ENCODE measurements around the gene OAS3. TPM values are rescaled to one million over a fixed set of nuclear protein-coding genes. Genes with fewer than 3 reads are reported as not detected.
"Not testable (repeated sequence)": the region's sequence is repeated elsewhere in the genome, so short reads cannot be mapped to it uniquely, and the experiment has no call there.

OAS3 gene
- total RNA-seq, 1 experiment from 2014 or later = 18.5 TPM

DNA sequence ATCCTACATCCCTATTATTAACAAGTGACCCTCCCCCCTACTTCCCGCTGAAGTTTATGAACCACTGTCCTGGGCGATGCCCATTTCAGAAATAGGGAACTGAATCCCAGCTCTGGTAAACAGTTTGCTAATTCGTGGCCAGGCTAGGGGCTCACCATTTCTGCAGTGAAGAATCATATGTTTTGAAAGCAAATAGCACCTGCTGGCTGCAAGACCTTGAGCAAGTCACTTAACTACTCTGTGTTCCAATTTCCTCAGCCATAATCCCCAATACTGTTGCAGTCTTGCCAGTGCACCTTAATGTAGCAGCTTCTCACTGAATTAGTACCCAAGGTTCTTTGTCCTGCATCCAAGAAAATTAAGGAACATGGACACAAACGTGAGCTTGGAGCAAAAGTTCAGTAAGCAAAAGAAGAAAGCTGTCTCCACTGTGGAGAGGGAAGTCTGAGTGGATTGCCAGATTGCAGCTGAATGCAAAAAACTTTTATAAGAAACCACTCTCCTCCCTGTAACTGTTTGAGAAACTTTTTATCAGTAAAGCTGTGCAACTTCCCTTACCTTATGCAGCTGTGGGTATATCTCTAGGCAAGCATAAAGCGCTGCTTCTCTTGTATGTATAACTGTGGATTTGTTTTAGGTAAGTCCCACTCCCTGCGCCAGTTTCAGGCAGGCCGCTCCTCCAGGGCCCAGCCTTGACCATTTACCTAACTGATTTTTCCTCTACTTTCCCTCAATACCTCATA, 30.7 kb upstream of the OAS3 start:
- Histone ChIP-seq H3K27me3 (replicated peaks) (no peaks in the 10 kb centered on the region), H3K9me3 (replicated peaks) (no peaks in the 10 kb centered on the region), H3K4me3 (no peak overlapping the region), H3K27ac (no peak overlapping the region), H3K36me3 (no peaks in the 10 kb centered on the region), H3K4me1 (replicated peaks) (no peaks in the 10 kb centered on the region)
- DNase-seq (ENCODE audit: low read depth in 1 of 2, low spot score in 2 of 2) = no peak

DNA sequence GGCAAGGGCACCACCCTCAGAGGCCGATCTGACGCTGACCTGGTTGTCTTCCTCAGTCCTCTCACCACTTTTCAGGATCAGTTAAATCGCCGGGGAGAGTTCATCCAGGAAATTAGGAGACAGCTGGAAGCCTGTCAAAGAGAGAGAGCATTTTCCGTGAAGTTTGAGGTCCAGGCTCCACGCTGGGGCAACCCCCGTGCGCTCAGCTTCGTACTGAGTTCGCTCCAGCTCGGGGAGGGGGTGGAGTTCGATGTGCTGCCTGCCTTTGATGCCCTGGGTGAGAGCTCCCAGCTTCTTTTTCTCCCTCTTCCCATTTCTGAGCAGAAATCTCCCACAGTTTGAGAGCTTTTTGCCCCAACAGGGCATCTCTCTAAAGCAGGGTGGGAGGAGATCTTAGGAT, 29.7 kb upstream of the OAS3 start:
- Histone ChIP-seq H3K9me3 (replicated peaks) (no peaks in the 10 kb centered on the region; the same call in 1 of the 2 replicates), H3K27ac (no peak overlapping the region), H3K27me3 (replicated peaks) (no peaks in the 10 kb centered on the region), H3K36me3 (no peaks in the 10 kb centered on the region), H3K4me3 (no peak overlapping the region), H3K4me1 (replicated peaks) (no peaks in the 10 kb centered on the region)
- DNase-seq (ENCODE audit: low read depth in 1 of 2, low spot score in 2 of 2) = no peak

DNA sequence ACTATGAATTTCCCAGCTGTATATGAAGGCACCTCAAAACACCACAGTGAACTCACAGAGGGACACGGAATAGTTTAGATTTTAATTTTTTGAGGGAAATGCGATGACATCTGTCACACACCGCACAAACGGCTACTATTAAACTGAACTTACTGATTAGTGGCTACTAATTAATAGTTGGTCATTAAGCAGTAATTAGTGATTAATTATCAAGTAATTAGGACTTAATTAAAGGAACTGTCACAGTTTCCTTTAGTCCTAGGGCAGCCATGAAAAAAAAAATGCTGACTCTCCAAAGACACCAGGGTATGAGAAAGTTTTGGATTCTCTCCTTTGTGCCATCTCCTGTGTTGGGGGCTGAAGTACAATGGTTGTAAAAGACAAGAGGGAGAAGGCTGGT, 28.6 kb upstream of the OAS3 start:
- Histone ChIP-seq H3K27me3 (replicated peaks) (no peaks in the 10 kb centered on the region), H3K4me1 (replicated peaks) (no peaks in the 10 kb centered on the region), H3K4me3 (no peak overlapping the region), H3K9me3 (replicated peaks) (no peaks in the 10 kb centered on the region; the same call in 1 of the 2 replicates), H3K27ac (no peak overlapping the region), H3K36me3 (no peaks in the 10 kb centered on the region)
- no peak for DNase-seq (ENCODE audit: low read depth in 1 of 2, low spot score in 2 of 2)

DNA sequence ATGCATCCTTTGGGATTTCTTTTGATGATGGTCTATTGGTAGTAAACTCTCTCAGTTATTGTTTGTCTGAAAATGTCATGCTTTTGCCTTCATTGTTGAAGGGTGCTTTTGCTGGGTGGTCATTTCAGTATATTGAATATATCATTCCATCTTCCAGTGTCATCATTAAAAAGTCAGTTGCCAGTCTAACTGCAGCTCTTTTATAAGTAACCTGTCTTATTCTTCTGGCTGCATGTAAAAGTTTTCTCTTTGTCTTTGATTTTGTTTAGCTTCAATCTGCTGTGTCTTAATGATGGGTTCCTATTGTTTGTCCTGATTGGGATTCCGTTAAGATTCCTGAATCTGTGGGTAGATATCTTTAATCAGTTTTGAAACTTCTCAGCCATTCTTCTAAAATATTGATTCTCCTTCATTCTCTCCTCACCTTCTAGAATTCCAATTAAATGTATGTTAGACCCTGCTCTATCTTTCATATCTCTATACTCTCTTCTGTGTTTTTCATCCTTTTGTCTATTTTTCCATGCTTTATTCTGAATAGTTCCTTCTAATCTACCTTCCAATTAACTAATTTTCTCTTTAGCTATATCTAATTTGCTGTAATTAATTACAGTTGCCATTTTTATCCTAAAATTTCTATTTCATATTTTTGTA, 25.1 kb upstream of the OAS3 start:
- H3K4me1 ChIP-seq (replicated peaks) = no peaks in the 10 kb centered on the region

DNA sequence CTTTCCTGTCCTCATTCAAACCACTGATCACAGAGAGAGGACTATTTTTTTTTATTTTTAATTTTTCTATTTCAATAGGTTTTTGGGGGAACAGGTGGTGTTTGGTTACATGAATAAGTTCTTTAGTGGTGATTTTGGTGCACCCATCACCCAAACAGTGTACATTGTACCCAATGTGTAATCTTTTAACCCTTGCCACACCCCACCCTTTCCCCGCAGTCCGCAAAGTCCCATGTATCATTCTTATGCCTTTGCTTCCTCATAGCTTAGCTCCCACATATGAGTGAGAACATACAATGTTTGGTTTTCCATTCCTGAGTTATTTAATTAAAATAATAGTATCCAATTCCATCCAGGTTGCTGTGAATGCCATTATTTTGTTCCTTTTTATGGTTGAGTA, 24.4 kb upstream of the OAS3 start:
- H3K9me3 ChIP-seq (replicated peaks); H3K4me1 ChIP-seq (replicated peaks); H3K27ac ChIP-seq; H3K27me3 ChIP-seq (replicated peaks); H3K36me3 ChIP-seq; H3K4me3 ChIP-seq; DNase-seq (ENCODE audit: low read depth in 1 of 2, low spot score in 2 of 2): not testable (repeated sequence)

More for the DNA sequence above, 25.1 kb upstream of the OAS3 start:
- Histone ChIP-seq H3K9me3 (replicated peaks) (no peaks in the 10 kb centered on the region; the same call in 1 of the 2 replicates), H3K27me3 (replicated peaks) (no peaks in the 10 kb centered on the region), H3K36me3 (no peaks in the 10 kb centered on the region), H3K4me3 (no peak overlapping the region), H3K27ac (no peak overlapping the region)
- no peak for DNase-seq (ENCODE audit: low read depth in 1 of 2, low spot score in 2 of 2)

DNA sequence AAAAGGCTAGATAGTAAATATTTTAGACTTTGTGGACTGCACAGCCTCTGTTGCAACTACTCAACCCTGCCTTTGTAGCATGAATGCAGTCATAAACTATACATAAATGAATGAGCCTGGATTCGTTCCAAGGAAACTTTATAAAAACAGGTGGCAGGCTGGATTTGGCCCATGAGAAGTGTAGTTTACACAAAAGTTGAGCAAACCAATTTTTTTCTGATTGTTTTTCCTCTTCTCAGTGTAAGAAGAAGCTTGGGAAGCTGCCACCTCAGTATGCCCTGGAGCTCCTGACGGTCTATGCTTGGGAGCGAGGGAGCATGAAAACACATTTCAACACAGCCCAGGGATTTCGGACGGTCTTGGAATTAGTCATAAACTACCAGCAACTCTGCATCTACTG, 22.0 kb upstream of the OAS3 start:
- Histone ChIP-seq H3K27me3 (replicated peaks) (0 out of 2 replicates have a peak, but pooled peaks cover 4% of the 10 kb centered on the region), H3K27ac (no peak overlapping the region), H3K36me3 (no peaks in the 10 kb centered on the region), H3K4me1 (replicated peaks) (no peaks in the 10 kb centered on the region), H3K9me3 (replicated peaks) (no peaks in the 10 kb centered on the region; the same call in 1 of the 2 replicates), H3K4me3 (no peak overlapping the region)
- no peak for DNase-seq (ENCODE audit: low read depth in 1 of 2, low spot score in 2 of 2)

DNA sequence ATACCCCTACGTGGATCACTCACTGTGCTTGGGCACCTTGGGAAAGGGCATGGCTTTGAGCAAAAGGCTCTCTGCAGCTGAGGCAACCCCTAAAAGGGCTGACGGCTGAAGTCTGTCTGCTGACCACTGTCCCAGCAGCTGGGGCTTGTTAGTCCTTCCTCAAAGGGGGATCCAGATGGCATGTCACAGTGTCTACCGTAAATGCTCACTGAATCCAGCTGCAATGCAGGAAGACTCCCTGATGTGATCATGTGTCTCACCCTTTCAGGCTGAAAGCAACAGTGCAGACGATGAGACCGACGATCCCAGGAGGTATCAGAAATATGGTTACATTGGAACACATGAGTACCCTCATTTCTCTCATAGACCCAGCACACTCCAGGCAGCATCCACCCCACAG, 19.2 kb upstream of the OAS3 start:
- no peaks in the 10 kb centered on the region for H3K36me3 ChIP-seq
- no peaks in the 10 kb centered on the region for H3K4me1 ChIP-seq (replicated peaks)
- DNase-seq (ENCODE audit: low read depth in 1 of 2, low spot score in 2 of 2) = no peak
- H3K27me3 ChIP-seq (replicated peaks) = 0 out of 2 replicates have a peak, but pooled peaks cover 4% of the 10 kb centered on the region
- H3K9me3 ChIP-seq (replicated peaks) = no peaks in the 10 kb centered on the region
- no peak overlapping the region for H3K4me3 ChIP-seq
- H3K27ac ChIP-seq = no peak overlapping the region

DNA sequence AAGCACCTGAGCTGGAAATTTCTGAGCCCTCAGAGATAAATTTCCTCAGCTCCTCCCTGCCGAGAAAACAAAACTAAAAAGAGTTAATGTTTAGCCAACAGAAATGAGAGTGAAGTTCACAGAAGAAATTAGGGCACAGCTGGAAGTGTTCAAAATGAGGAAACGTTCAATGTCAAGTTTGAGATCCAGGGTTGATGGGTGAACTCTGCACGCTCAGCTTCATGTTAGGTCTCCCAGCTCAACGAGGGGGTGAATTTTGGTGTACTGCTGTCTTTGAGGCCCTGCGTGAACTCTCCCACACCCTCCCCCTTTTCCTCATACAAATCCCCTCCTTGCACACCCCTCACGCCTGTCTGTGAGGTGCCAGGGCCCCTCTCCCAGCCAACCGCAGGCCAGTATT, 13.3 kb upstream of the OAS3 start:
- Histone ChIP-seq H3K9me3 (replicated peaks) (no peaks in the 10 kb centered on the region), H3K4me3 (no peak overlapping the region)

DNA sequence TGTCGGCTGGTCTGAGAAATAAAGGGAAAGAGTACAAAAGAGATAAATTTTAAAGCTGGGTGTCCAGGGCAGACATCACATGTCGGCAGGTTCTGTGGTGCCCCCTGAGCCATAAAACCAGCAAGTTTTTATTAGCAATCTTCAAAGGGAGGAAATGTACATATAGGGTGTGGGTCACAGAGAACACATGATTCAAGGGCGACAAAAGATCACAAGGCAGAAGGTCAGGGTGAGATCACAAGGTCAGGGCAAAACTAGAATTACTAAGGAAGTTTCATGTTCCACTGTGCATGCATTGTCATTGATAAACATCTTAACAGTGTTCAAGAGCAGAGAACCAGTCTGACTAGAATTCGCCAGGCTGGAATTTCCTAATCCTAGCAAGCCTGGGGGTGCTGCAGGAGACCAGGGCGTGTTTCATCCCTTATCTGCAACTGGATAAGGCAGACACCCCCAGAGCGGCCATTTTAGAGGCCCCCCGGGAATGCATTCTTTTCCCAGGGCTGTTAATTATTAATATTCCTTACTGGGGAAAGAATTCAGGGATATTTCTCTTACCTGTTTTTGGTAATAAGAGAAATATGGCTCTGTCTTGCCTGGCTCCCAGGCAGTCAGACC, 11.7 kb upstream of the OAS3 start:
- H3K27ac ChIP-seq; H3K36me3 ChIP-seq; H3K9me3 ChIP-seq (replicated peaks); H3K27me3 ChIP-seq (replicated peaks); H3K4me3 ChIP-seq; DNase-seq (ENCODE audit: low read depth in 1 of 2, low spot score in 2 of 2); H3K4me1 ChIP-seq (replicated peaks): not testable (repeated sequence)

More for the DNA sequence above, 13.3 kb upstream of the OAS3 start:
- DNase-seq (ENCODE audit: low read depth in 1 of 2, low spot score in 2 of 2) = no peak
- Histone ChIP-seq H3K4me1 (replicated peaks) (no peaks in the 10 kb centered on the region), H3K36me3 (no peaks in the 10 kb centered on the region), H3K27me3 (replicated peaks) (peaks cover 4% of the 10 kb centered on the region; the same call in 1 of the 2 replicates), H3K27ac (no peak overlapping the region)

DNA sequence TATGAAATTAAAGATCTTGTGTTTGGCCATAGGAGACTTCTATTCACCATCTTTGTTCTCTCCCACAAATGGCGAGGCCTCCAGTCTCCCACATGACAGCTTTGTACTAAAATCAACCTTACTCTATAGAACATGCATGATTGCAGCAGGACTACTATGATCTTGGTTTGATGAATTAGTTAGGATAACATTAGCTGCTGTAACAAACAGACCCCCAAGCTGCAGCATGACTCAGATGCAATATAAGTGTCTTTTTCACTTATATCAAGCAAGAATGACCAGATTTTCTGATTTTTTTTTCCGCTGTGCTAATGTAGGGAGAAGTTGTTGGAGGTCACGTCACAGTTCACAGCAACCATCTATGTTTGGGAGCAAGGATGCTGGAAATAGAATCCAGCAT, 10.8 kb upstream of the OAS3 start:
- Histone ChIP-seq H3K4me3 (no peak overlapping the region), H3K36me3 (no peaks in the 10 kb centered on the region), H3K4me1 (replicated peaks) (no peaks in the 10 kb centered on the region), H3K9me3 (replicated peaks) (no peaks in the 10 kb centered on the region), H3K27ac (no peak overlapping the region), H3K27me3 (replicated peaks) (no peaks in the 10 kb centered on the region; the same call in 1 of the 2 replicates)
- no peak for DNase-seq (ENCODE audit: low read depth in 1 of 2, low spot score in 2 of 2)

DNA sequence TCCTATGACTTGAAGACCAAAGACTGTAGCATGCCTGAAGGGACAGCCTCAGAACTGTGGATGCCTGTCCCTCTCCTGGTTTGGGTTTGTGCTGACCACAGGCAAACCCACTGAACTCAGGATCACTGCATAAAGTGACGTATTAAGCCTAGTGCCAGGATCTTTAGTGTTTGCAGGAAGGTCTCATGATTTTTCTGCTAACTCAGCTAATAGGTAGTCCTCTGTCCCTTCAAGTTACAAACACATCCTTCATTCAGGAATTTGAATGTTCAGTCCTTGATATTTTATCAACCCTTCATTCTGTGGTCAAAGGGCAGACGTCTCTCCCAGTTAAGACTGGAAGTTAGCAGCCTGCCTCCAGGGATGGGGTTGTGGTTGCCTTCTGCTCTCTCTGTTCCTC, 10.3 kb upstream of the OAS3 start:
- Histone ChIP-seq H3K4me1 (replicated peaks) (no peaks in the 10 kb centered on the region), H3K27ac (no peak overlapping the region), H3K4me3 (no peak overlapping the region), H3K36me3 (no peaks in the 10 kb centered on the region), H3K27me3 (replicated peaks) (no peaks in the 10 kb centered on the region; the same call in 1 of the 2 replicates), H3K9me3 (replicated peaks) (no peaks in the 10 kb centered on the region)
- DNase-seq (ENCODE audit: low read depth in 1 of 2, low spot score in 2 of 2) = no peak

DNA sequence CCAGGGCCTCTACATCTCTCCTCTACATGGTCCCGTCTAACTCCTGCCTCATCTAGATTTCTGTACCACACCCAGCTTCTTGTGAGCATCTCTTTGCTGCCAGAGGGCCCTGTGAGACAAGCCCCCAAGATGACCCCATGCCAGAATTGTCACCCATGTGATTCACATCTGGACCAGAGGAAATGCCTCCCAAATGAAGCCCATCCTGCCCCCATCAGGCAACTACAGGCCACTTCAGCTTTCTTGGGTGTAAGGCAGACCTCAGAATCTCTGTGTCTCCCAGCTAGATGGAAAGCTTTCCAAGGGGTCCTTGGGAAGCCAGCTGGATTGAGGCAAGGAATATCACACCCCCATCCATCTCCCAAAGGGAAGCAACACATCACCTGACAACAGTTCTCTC, 9.3 kb upstream of the OAS3 start:
- Histone ChIP-seq H3K9me3 (replicated peaks) (no peaks in the 10 kb centered on the region), H3K27me3 (replicated peaks) (no peaks in the 10 kb centered on the region; the same call in 1 of the 2 replicates), H3K36me3 (no peaks in the 10 kb centered on the region), H3K27ac (no peak overlapping the region), H3K4me3 (no peak overlapping the region), H3K4me1 (replicated peaks) (no peaks in the 10 kb centered on the region)
- no peak for DNase-seq (ENCODE audit: low read depth in 1 of 2, low spot score in 2 of 2)

DNA sequence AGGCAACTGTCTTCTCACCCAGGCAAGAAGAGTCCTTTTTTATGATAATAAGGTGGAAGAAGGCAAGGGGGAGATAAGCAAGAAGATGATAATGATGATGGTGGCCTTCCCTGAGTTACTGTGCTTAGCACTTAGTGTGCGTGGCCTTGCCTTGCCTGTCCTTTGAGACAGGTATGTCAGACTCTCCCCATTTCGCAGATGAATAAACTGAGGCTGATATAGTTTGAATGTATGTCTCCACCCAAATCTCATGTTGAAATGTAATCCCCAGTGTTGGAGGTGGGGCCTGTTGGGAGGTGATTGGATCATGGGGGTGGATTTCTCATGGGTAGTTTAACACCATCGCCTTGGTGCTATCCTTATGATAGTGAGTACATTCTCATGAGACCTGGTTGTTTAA, 8.6 kb upstream of the OAS3 start:
- no peak for DNase-seq (ENCODE audit: low read depth in 1 of 2, low spot score in 2 of 2)

DNA sequence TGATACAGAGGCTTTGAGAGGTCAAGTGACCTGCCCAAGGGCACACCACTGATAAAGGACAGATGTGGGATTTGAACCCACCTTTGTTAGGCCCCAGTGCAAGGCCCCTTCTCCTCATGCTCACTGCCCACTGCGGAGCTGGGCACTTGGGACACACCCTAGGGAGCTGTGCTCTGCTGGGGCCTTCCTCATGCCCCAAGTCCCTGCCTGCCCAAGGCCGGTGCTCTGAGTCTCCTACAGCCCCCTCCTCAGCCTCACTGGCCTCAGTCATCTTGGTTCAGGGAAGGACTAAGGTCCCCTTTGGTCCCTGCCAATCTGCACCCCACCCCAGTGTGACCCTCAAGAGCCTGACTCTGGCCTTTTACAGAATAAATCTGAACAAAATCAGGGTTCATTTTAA, 7.9 kb upstream of the OAS3 start:
- H3K36me3 ChIP-seq = no peaks in the 10 kb centered on the region
- H3K9me3 ChIP-seq (replicated peaks) = no peaks in the 10 kb centered on the region
- no peak overlapping the region for H3K27ac ChIP-seq
- H3K4me3 ChIP-seq = no peak overlapping the region
- no peaks in the 10 kb centered on the region for H3K4me1 ChIP-seq (replicated peaks)
- no peaks in the 10 kb centered on the region for H3K27me3 ChIP-seq (replicated peaks)
- DNase-seq (ENCODE audit: low read depth in 1 of 2, low spot score in 2 of 2) = no peak

More for the DNA sequence above, 8.6 kb upstream of the OAS3 start:
- H3K9me3 ChIP-seq (replicated peaks) = no peaks in the 10 kb centered on the region
- H3K36me3 ChIP-seq = no peaks in the 10 kb centered on the region
- no peaks in the 10 kb centered on the region; the same call in 1 of the 2 replicates for H3K27me3 ChIP-seq (replicated peaks)
- no peaks in the 10 kb centered on the region for H3K4me1 ChIP-seq (replicated peaks)
- H3K4me3 ChIP-seq = no peak overlapping the region
- H3K27ac ChIP-seq = no peak overlapping the region
